Vagina (tissue), 2 donors: Measurements from ENCODE around the gene HGF.

Experiments
- POLR2A ChIP-seq, 2 donors: fragments of 450-650 bp; IDR thresholded peaks; one replicate each; pipeline ENCODE4 v1.6.1; 2017; ENCODE audit warnings: antibody characterized with exemption in 2 of 2, mild to moderate bottlenecking in 2 of 2, moderate library complexity in 2 of 2
- POLR2AphosphoS5 ChIP-seq, 2 donors: sonication (generic); formaldehyde crosslinking; IDR thresholded peaks; one replicate each; pipeline ENCODE4 v1.9.0; 2017; ENCODE audit warnings: antibody characterized with exemption in 2 of 2, mild to moderate bottlenecking in 2 of 2, low read depth in 1 of 2; ENCODE audit not compliant: insufficient read depth in 1 of 2
- TF ChIP-seq, protein P1 (sequence below), 3 experiments: fragments of 450-650 bp in 2 of 3; fragments of 200-600 bp in 1 of 3; sonication (generic) in 1 of 3; IDR thresholded peaks; one replicate each; pipeline ENCODE4 v1.5.1; 2017 to 2019; ENCODE audit warnings: antibody characterized with exemption in 3 of 3, mild to moderate bottlenecking in 2 of 3, moderate library complexity in 2 of 3

DNA sequence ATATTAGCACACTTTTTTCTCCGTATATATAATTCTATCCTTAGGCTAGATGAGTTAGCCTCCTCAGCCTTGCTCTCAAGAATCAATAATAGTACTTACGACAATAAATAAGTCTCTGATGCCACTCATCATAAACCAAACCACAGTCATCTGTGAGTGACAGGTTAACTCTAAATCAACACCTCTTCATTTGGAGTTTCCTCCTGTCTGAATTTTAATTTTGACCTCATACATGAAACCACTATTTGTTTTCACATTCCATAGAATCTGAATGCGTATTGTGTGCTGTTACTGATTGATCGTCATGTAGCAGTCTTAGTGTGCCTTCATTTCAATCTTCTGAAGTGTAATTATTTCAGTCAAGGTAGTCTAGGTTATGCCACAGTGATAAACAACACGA lies 85.8 kb downstream of the HGF start:
- TF ChIP-seq, protein P1, sequence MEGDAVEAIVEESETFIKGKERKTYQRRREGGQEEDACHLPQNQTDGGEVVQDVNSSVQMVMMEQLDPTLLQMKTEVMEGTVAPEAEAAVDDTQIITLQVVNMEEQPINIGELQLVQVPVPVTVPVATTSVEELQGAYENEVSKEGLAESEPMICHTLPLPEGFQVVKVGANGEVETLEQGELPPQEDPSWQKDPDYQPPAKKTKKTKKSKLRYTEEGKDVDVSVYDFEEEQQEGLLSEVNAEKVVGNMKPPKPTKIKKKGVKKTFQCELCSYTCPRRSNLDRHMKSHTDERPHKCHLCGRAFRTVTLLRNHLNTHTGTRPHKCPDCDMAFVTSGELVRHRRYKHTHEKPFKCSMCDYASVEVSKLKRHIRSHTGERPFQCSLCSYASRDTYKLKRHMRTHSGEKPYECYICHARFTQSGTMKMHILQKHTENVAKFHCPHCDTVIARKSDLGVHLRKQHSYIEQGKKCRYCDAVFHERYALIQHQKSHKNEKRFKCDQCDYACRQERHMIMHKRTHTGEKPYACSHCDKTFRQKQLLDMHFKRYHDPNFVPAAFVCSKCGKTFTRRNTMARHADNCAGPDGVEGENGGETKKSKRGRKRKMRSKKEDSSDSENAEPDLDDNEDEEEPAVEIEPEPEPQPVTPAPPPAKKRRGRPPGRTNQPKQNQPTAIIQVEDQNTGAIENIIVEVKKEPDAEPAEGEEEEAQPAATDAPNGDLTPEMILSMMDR (IDR thresholded peaks at IDR 0.05): no peak
- no peak for TF ChIP-seq POLR2A (IDR thresholded peaks at IDR 0.05)
- no peak for TF ChIP-seq POLR2AphosphoS5 (IDR thresholded peaks at IDR 0.05; ENCODE audit: insufficient read depth in 1 of 2, low read depth in 1 of 2)
